PC-3 (cell line): ENCODE results near the gene FAT2.

ENCODE experiments used
- CTCF ChIP-seq: fragments of 300-600 bp; sonication (generic); conservative IDR thresholded peaks from 2 replicates; pipeline ENCODE4 v1.5.1; 2017; ENCODE audit warnings: antibody characterized with exemption, low read depth, mild to moderate bottlenecking, low read length
- EZH2 ChIP-seq: fragments of 300-600 bp; sonication (generic); IDR thresholded peaks from one replicate; pipeline ENCODE4 v1.6.1; 2017; ENCODE audit warnings: antibody characterized with exemption, mild to moderate bottlenecking, low read length; ENCODE audit not compliant: unreplicated experiment

DNA sequence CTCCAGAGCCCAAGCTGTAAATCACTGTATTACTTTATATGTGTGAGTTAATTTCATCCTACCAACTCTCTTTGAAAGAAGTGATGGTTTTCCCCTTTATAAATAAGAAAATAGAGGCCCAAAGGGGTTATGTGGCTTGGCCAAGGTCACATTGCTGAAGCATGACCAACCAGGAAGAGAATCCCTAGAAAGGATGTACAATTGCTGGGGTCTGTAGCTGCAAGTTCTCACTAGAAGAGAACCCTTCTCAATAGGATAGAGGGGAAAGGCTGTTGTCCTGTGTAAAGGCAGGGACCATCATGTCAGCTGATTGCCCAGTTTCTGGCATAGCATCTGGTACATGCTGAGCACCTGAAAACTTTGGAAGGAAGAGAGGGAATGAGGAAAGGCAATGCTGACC is 39.0 kb upstream of the FAT2 start:
- TF ChIP-seq CTCF (no peak), EZH2 (no peak)
